GM06990 (cell line): Measurements from ENCODE around the gene CHPF2.

ENCODE experiments used
- DNase-seq: peaks from one replicate; pipeline ENCODE4 v3.0.0-alpha.2; 2011; ENCODE audit not compliant: insufficient read length; ENCODE audit errors: extremely low read depth
- H3K27me3 ChIP-seq: replicated peaks from 2 replicates; pipeline ENCODE4 v1.6.0; 2011; ENCODE audit warnings: low read length; ENCODE audit not compliant: control insufficient read depth, insufficient read depth
- H3K36me3 ChIP-seq: 2 replicates; pipeline ENCODE4 v1.5.1; 2011; ENCODE audit warnings: low read length; ENCODE audit not compliant: control insufficient read depth, insufficient read depth
- H3K4me3 ChIP-seq: replicated peaks from 2 replicates; pipeline ENCODE4 v1.5.1; 2011; ENCODE audit warnings: low read depth, mild to moderate bottlenecking, control low read depth, low read length
- CTCF ChIP-seq: IDR thresholded peaks from 2 replicates; pipeline ENCODE4 v1.5.1; 2011; ENCODE audit warnings: low read length, control low read depth, mild to moderate bottlenecking, inconsistent platforms; ENCODE audit not compliant: insufficient read depth, poor library complexity, severe bottlenecking

The CHPF2 gene

GRCh38 chr7:151281686-151282085 lies 49.4 kb downstream of the CHPF2 start:
- no peak for TF ChIP-seq CTCF
- H3K27me3 ChIP-seq: no peaks in the 10 kb centered on the region; the same call in none of the 2 replicates
- no peak overlapping the region for H3K4me3 ChIP-seq

GRCh38 chr7:151282111-151282510 lies 49.8 kb downstream of the CHPF2 start:
- no peak for DNase-seq
- Histone ChIP-seq H3K4me3 (no peak overlapping the region), H3K27me3 (no peaks in the 10 kb centered on the region; the same call in none of the 2 replicates), H3K36me3 (no peaks in the 10 kb centered on the region)
- TF ChIP-seq CTCF: no peak

More at GRCh38 chr7:151281686-151282085, 49.4 kb downstream of the CHPF2 start:
- no peaks in the 10 kb centered on the region for H3K36me3 ChIP-seq
- DNase-seq: no peak

- Histone ChIP-seq H3K4me3 (no peak overlapping the region), H3K27me3 (no peaks in the 10 kb centered on the region; the same call in none of the 2 replicates), H3K36me3 (no peaks in the 10 kb centered on the region)
- TF ChIP-seq CTCF: no peak
- DNase-seq: no peak
Observed at GRCh38 chr7:151283302-151283701, 51.0 kb downstream of the CHPF2 start.

- no peak for TF ChIP-seq CTCF
- Histone ChIP-seq H3K4me3 (no peak overlapping the region), H3K27me3 (no peaks in the 10 kb centered on the region; the same call in 1 of the 2 replicates), H3K36me3 (no peaks in the 10 kb centered on the region)
- no peak for DNase-seq
Observed at GRCh38 chr7:151286148-151286547, 53.9 kb downstream of the CHPF2 start.
